COLO829 (cell line): ENCODE results near the gene FAM53B.

Experiments used
- DNase-seq: peaks from one replicate; pipeline ENCODE4 v3.0.0; 2012; ENCODE audit warnings: low spot score

Gene FAM53B

DNA sequence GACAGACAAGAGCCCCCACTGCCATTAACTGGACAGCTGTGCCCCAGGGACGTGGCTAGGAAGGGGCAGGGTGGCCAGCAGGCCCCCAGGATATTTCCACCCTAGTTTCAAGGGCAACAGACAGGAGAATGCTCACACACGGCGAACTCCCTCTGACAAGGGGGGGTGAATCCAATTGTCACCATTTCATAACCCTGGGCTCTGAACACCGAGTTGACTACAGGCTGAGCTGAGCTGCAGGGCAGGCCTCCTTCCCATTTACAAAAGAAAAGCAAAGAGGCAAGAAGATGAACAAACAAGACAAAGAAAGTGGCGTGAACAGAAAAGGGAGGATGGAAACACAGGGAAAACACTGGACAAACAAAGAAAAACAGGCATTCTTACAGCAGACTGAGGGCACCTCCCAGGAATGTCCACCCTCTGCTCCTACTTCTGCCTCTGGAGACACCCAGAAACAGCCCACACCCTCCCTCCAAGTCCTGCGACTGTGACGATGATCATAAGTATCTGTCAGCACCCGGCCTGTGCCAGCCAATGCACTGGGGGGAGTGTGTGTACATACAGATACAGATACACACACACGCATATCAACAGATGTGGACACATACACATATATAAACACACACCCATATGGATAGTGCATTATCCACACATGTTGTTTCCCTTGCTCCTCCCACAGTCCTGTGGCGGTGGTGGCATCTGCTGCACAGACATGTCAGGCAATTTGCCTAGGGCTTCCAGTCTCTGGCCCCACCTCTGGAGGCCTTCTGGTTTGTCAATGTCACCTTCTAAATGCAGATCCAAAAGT, 66.2 kb downstream of the FAM53B start:
- no peak for DNase-seq

GRCh38 chr10:124677293-124677699, 66.9 kb downstream of the FAM53B start:
- no peak for DNase-seq

DNA sequence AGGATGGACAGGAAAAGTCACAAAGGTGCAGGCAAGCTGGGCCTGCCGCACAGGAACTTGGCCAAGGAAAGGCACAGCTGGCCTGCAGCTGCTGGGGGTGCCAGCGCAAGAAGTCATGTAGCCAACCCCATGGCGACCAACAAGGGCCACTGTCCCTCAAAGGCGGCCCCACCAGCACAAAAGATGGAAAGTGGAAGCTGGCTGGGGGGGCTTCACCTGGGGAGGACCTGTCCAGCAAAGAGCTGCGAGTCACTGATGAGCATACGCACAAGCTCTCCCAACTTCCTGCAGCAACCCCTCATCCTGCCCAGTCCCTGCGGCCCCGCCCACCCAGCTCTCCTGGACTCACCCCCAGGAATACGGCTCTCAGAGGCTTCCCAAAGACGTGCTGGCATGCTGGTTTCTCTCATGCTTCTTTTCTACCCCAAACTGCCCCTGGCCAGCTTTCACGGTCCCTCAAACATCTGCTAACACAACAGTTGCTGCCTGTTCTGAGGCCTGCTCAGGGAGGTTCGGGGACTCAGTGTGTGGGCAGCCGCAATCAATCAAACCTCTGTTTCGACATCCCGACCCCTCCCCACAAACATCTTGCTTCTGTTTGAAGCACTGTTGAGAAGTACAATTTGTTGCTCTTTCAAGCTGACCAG, 67.6 kb downstream of the FAM53B start:
- DNase-seq, result no peak

DNA sequence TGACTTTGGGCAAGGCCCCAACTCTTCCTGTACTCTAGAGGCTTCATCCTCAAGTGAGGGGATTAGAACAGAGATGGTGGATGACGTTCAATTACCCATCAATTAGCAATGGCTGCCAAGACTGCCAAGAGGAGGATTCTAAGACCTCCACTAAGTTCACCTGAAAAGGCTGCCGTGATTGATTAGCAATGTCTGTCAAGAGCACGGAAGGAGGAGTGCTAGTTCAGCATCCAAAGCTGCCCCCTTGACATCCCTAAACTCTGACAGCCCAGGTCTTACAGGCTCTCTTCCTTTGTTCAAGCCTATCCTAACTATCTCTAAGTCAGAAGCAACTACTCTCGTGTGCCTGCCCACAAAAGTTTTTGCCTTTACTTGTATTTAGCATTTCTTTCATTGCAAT, 68.4 kb downstream of the FAM53B start:
- DNase-seq, result no peak

DNA sequence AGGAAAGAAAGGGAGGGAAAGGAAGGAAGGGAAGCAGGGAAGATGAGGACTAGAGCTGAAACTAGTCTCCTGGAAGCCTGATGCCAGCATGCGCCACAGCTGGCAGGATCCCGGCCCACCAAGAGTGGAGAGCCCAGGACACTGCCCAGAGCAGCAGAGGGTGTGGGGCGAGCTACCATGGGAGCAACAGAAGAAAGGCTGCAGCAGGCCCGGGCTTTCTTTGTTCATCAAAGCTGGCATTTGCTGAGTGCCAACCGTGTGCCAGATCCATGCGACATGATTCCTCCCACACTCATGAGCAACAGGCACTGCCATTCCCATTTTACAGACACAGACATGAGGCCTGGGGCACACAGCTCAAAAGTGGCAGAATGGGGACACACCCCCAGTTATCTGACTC, 68.9 kb downstream of the FAM53B start:
- DNase-seq, result no peak

GRCh38 chr10:124674768-124675222, 69.4 kb downstream of the FAM53B start:
- no peak for DNase-seq

- peak; percentile 23 for DNase-seq
These were observed 72.0 kb downstream of the FAM53B start for GRCh38 chr10:124672181-124672638.

GRCh38 chr10:124671486-124672075, 72.6 kb downstream of the FAM53B start:
- peak; percentile 81 for DNase-seq

DNA sequence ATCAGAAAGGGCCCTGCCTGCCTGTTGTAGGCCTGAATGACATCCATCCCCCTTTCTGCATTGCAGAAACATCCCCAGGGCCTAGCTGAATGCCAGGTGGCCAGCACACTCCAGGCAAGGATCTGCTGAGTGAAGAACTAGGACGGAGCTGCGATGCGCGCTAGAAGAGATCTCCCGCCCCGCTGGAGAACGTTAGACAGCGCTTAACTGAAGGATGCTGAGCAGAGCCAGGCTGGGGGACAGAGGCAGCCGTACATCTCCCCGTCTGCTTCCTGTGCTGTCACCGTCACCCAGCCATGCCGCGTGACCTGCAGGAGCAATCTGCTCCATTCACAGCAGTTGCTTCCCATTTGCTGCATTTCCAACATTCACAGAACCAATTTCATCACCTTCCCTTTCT, 73.3 kb downstream of the FAM53B start:
- no peak for DNase-seq

DNA sequence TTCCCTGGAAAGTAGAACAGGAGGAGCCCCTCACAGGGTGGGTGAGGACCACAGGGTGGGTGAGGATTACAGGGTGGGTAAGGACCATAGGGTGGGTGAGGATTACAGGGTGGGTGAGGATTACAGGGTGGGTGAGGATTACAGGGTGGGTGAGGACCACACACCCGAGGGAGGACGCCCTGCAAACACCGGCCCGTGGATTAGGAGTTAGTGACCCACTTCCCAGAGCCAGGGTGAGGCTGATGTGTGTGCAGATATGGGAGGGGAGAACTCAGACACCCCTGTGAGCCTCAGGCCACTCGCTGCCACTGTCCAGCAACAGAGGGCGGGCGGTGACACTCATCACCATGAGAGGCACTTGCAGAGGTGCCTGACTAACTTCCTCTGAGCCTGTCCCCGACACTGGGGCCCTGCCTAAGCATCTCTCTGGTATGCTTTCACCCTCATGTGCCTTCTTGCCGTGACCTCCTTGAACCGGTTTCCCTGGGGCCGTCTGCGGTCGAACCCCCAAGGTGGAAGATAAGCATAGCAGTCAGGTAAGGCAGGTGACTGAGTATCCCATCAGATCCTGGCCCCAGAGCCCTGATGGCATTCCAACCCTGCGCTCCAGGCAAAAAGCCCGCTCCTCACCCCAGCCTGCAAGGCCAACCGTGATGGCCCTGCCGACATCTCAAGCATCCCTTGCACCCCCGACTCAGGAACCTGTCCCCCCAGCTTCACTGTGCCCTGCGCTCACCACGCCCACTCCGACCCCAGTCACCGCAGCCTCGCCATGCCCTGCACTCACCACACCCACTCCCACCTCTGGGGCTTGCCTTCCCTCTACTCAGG, 74.1 kb downstream of the FAM53B start:
- DNase-seq, result no peak

DNA sequence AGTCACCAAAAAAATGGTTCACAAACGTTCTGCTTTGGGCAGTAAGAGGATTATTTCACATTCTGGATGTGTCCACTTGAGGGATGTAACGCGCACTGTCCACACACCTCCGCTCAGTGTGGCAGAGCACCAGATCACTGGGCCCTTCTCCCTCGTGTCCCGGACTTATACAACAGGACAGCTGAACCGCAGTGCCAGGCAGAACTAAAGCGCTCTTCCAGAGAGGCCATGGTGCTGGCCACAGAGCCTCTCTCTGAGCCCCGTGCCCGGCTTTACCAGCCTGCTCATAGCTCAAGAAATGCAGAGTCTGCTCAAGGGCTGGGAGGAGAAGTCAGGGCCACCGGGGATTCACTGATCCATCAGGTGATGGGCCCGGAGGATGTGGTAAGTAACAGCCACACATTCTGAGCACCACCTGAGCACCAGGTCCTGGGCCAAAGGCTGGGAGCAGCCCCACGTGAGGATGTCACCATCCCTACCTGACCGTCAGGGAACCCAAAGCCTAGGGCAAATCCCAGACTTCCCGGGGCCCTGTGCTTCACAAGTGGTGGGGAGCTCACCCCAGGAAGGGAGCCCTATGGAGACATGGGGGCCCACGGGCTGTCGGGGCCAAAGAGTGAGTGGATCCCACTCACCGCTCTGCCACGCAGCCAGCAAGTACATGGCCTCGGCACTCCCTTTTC, 74.9 kb downstream of the FAM53B start:
- no peak for DNase-seq

DNA sequence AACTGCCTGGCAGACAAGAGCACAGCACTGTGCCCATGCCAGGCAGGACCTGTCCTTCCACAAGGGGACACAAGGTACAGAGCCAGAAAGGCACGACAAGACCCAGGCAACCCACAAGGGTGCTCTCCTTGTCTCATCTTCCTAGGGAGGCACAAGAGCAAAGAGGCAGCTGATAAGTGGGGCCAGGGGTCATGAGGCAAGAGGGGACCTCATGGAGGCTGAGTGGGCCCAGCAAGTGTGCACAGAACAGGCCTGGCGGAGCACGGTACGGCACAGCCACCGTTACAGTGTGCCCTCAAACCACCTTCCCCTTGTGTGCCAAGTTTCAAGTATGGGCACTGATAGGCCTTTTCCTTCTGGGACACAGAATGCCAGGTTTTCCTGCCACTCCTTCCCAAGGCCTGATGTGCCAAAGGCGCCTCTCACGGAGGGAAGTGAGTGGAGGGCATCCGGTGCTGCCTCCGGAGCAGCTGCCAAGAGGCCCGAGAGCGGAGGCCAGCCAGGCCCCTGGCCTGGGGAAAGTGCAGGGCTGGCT, 75.6 kb downstream of the FAM53B start:
- DNase-seq, result no peak

DNA sequence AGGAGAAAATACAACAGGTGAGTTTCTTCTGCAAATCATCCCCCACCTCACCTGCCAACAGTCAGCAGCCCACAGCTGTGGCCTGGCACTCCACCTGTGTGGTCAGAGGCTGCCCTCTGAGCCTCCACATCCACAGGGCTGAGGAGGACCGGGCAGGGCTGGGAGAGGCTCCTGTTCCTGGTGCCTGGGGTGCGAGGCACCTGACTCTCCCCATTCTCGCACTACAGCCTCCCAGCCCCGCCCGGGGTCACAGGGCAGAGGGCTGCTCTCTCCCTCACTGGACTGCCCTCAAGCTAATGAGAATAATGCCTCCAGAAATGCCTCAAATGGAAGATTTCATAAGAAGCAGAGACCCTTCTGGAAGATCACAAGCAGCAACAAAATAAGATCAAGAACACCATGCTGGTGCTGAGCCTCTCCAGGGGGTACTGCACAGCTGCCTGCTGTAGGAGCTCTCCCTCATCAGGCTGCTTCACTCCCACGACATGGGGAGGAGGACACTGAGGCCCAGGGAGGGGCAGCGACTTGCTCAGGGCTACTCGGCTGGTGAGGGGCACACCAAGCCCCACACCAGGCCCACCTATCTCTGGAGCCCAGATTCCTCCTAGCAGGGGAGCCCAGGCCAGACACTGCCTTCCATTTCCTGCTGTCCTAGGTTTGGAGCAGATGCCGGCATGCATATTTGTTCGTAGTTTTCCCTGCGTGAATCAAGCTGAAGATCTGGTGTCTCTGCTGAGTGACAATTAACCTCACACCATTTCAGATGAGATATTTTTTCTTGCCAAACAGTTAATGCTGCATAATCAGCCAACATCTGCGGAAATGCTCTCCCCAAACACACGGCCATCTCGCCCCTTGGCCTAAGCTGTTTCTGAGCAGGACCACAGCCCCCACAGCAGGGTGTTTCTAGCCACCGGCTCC, 76.5 kb downstream of the FAM53B start:
- DNase-seq, result no peak

DNA sequence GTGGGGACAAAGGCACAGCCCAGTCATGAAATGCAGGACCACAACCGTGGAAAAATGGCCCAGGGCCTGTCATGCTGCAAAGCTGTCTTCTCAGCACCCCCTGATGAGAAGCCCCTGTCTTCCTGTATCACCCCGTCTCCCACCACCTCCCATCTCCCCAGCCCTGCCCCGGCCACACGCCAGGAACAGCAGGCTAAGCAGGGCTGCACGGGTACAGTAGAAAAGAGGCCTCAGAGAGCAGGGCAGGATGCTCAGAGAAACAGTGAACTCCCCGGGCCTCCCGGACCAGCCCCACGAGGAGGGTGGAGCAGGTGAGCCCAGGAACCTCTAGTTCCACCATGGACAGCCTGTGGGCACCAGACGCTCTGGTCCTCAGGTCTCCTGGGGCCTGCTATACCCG, 77.7 kb downstream of the FAM53B start:
- DNase-seq, result no peak

- no peak for DNase-seq
These were observed 78.2 kb downstream of the FAM53B start for GRCh38 chr10:124665980-124666379.

GRCh38 chr10:124665558-124665957, 78.6 kb downstream of the FAM53B start:
- DNase-seq, result no peak

DNA sequence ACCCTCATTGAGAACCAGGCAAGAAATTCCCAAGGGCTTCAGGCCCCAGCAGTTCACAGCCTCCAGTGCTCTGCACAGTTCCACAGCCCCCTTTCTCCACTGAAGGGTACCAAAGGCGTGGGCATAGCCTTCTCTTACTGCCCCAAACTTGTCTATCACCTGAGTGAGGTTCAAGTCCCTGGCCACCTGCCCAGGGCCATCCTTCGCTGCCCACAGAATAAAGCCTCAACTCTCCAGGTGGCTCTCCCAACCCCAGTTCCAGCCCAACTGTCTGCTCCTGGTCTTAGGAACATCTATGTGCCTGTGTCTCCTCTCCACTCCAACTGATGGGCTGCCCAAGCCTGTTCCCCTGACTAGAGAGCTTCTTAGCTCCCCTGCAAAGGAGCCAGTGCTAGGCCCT, 79.1 kb downstream of the FAM53B start:
- DNase-seq, result no peak

- no peak for DNase-seq
These were observed 80.3 kb downstream of the FAM53B start for GRCh38 chr10:124663766-124664360.

GRCh38 chr10:124663228-124663627, 81.0 kb downstream of the FAM53B start:
- DNase-seq, result no peak

- no peak for DNase-seq
These were observed 82.5 kb downstream of the FAM53B start for GRCh38 chr10:124661660-124662180.
